T-helper 22 cell (primary cell): ENCODE measurements around the gene MRPL18.
"Not testable (repeated sequence)": the region's sequence is repeated elsewhere in the genome, so short reads cannot be mapped to it uniquely, and the experiment has no call there.

Source experiments
- DNase-seq: peaks from one replicate; pipeline ENCODE4 v3.0.0-alpha.2; 2020; ENCODE audit warnings: low read depth

The MRPL18 gene

GRCh38 chr6:159777240-159777904, 12.9 kb upstream of the MRPL18 start:
- no peak for DNase-seq

GRCh38 chr6:159778131-159778530, 12.1 kb upstream of the MRPL18 start:
- DNase-seq, result no peak

- DNase-seq, result no peak
These were observed 11.6 kb upstream of the MRPL18 start for GRCh38 chr6:159778542-159779103.

DNA sequence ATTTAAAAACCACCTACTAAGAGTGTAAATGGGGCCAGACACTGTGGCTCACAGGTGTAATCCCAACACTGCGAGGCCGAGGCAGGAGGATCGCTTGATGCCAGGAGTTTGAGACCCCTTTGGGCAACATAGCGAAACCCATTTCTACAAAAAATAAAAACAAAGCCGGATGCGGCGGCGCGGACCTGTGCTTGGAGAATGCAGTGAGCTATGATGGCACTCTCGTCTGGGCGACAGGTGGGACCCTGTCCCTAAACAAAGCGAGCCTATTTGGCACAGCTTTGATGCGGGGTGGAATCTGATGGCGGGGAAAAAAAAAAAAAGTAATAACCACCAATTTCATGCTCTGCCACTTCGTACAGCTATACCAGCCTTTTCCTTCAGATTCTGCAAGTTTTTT, 2.0 kb upstream of the MRPL18 start:
- DNase-seq, result no peak

DNA sequence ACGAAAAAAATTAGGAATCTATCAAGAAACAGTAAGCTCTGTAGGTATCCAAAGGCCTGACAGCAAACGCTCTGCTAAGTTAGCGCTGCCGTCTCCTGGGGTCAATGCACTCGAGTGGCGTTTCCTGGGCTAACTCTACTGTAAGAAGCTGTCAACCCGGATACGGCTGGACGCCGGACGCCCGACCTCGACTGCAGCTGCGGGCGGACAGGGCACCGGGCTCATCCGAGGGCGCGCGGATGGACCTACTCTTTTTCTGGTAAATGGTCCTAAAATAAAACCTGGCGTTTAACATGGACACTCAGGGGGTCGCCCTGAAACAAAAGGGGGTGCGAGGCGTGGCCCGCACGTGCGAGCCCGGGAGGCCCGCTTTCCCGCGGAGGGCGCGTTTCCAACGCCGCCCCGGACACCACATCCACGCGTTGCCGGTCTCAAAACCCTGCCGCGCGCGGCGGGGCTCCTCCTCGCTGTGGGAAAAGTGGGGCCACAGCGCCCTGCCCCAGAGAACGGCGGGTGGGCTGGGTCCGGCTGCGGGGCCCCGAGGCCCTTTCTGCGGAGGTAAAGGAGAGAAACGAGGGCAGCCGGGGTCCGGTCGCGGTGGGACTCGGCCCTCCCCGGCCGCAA, 1.4 kb upstream of the MRPL18 start:
- peak; percentile 9 for DNase-seq

- DNase-seq, result peak; percentile 99
These were observed 704 bp upstream of the MRPL18 start, which contains the start of gene TCP1 for GRCh38 chr6:159789377-159790148. Gene TCP1 (minus strand): TSS chr6:159789602. CDS start chr6:159789468, 134 bp downstream.

DNA sequence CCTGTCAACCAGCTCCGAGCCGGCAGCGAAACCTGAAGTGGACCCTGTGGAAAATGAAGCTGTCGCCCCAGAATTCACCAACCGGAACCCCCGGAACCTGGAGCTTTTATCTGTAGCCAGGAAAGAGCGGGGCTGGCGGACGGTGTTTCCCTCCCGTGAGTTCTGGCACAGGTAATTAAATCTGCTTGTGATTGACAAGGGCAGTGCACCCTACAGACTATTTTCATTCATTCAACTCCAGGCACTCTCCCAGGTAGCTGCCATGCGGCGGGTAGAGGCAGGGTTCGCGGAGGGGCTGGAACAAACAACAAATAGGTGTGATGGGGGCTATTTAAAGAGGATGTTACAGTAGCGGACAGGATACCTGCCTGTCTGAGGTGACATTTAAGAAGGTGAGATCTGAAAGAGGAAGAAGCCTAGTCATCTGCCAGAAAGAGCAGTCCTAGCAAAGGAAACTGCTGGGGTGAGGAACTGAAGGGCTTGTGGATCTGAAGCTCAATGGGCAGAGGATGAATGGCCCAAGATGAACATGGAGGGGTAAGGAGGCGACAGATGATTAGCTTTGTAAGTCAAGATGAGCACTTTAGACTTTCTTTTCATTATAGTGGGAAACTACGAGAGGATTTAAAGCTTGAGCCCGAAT, 810 bp downstream of the MRPL18 start:
- DNase-seq, result no peak

DNA sequence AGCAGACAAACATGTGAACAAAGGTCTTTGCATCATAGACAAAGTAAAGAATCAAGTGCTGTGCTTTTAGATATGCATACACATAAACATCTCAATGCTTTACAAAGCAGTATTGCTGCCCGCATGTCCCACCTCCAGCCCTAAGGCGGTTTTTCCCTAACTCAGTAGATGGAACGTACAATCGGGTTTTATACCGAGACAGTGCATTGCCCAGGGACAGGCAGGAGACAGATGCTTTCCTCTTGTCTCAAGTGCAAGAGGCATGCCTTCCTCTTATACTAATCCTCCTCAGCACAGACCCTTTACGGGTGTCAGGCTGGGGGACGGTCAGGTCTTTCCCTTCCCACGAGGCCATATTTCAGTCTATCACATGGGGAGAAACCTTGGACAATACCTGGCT, 4.7 kb downstream of the MRPL18 start:
- DNase-seq, result not testable (repeated sequence)

DNA sequence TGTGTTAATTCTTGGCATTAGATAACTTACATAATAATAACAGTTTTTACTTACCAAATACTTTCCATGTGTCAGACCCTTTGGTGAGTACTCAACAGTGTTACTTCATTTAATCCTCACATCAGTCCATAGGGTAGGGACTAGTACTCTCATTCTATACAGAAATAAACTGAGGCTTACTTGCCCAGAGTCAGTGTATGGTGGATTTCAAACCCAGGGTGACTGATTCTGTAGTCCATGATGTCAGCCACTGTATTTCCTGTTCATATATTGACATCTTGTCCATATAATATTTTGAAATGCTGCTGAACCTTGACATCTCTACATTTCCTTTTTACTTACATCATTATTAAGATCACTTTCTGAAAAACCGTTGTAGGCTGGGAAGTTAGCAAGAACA, 7.3 kb downstream of the MRPL18 start:
- DNase-seq, result no peak

DNA sequence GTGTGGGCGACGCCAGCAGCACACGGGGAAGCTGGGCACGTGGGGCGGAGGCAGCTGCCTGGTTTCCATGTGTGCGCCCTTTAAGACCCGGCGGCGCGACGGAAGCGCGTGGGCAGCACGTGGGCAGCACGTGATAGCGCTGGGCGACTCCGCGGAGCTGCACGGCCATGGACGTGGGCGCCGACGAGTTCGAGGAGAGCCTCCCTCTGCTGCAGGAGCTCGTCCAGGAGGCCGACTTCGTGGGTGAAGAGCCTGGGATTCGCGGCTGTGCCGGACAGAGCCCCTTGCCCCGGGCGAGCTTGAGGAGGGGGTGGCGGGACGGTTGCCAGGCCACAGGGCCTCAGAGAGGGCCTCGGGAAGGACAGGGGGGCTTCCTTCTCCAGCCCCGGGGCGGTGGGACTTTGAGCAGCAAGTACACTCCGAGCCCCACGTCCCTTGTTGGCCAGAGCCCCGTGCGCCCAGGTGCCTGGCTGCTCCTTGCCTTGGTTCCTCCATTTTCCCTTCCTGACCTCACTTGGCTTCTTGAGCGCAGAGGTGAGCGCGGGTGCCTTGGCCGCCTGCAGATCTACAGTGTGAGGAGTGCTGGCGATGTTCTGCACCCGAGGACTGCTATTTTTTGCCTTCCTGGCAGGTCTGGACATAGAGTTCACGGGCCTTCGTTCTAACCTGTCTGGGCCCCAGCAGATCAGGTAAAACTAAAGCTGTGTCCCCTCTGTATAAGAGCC, 10.0 kb downstream of the MRPL18 start, which contains the start of gene PNLDC1:
PNLDC1 (plus strand) TSS at position 136 of the 725 bp plus-strand sequence; CDS start at position 168, 32 bp downstream.
- no peak for DNase-seq

- no peak for DNase-seq
These were observed 11.7 kb downstream of the MRPL18 start for GRCh38 chr6:159801935-159802334.

- no peak for DNase-seq
These were observed 14.2 kb downstream of the MRPL18 start for GRCh38 chr6:159804504-159804903.

DNA sequence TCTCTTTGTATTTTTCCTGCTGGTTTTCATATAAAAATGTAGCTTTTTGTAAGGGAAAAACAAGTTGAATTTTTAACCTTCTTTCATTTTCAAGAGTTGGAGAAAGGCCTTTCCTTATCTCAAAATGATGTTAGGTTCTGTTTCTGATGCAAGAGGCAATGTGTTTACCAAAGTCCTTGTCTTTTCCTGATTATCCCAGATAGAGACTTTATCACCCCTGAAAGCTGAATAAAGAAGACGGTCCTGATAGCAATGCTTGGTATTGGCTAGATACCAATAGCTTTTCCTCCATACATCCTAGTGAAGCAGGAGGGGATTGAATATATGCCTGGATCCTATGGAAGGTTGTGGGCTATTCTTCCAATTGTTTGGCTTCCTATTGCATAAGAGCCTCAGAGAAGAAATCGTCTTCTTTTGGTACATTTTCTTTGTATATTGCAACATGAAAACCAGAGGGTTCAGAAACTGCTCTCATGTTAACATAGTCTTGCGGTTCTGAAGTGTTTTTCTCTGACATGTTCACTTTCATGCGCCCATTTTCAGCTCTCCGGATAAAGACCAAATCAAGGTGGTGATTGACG, 15.3 kb downstream of the MRPL18 start:
- DNase-seq, result no peak

GRCh38 chr6:159806021-159806458, 15.8 kb downstream of the MRPL18 start:
- DNase-seq, result no peak

DNA sequence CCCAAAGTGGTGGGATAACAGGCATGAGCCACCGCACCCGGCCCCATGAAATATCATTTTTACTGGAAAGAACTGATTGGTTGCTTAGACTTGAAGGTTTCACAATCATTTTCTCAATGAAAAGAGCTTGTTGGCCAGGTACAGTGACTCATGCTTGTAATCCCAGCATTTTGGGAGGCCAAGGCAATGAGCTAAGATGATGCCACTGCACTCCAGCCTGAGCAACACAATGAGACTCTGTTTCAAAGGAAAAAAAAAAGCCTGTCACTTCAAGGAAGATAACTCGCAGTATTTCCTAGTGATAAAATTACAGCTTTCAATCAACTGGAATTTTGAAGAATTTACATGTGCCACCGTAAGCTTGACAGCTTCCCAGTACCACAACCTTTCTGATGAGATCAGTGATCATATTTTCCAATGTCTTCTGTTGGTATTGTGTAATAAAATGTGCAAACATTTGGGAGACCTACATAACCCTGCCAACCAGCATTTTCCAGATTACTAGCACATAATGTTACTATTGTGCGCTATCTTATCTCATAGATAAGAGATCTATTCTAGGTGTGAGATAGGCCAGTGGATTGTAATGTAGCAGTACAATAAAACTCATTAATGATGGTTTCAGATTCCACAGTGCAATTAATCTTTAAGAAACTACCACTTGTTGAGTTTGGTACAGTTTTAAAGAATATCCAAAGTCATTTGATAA, 17.0 kb downstream of the MRPL18 start:
- no peak for DNase-seq

GRCh38 chr6:159808647-159809046, 18.4 kb downstream of the MRPL18 start:
- DNase-seq, result no peak

- DNase-seq, result no peak
These were observed 18.9 kb downstream of the MRPL18 start for GRCh38 chr6:159809149-159809548.

- no peak for DNase-seq
These were observed 23.5 kb downstream of the MRPL18 start for GRCh38 chr6:159813781-159814180.

- DNase-seq, result no peak
These were observed 25.1 kb downstream of the MRPL18 start for GRCh38 chr6:159815410-159815809.

DNA sequence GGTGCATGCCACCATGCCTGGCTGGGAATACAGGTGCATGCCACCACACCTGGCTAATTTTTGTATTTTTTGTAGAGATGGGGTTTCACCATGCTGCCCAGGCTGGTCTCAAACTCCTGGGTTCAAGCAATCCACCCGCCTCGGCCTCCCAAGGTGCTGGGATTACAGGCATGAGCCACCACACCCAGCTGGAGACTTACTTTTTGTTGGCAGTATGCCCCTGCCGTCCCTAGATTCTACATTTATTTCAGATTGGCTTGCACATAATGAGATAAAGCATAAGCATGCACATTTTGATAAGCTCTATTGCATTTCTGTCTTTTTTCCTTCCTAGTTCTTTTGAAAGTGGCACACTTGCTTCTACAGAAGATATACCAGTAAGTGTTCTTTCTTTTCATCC, 26.5 kb downstream of the MRPL18 start:
- not testable (repeated sequence) for DNase-seq
